ENCODE measurements around the gene PRR19.

GRCh38 chr19:42334697-42335373 lies 32.9 kb downstream of the PRR19 start:
- TF ChIP-seq, protein P1, sequence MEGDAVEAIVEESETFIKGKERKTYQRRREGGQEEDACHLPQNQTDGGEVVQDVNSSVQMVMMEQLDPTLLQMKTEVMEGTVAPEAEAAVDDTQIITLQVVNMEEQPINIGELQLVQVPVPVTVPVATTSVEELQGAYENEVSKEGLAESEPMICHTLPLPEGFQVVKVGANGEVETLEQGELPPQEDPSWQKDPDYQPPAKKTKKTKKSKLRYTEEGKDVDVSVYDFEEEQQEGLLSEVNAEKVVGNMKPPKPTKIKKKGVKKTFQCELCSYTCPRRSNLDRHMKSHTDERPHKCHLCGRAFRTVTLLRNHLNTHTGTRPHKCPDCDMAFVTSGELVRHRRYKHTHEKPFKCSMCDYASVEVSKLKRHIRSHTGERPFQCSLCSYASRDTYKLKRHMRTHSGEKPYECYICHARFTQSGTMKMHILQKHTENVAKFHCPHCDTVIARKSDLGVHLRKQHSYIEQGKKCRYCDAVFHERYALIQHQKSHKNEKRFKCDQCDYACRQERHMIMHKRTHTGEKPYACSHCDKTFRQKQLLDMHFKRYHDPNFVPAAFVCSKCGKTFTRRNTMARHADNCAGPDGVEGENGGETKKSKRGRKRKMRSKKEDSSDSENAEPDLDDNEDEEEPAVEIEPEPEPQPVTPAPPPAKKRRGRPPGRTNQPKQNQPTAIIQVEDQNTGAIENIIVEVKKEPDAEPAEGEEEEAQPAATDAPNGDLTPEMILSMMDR (IDR thresholded peaks at IDR 0.05), result no peak
- no peak for TF ChIP-seq POLR2A (IDR thresholded peaks at IDR 0.05)
